HG02571 (cell line): ENCODE data around the gene WDR72.

Source experiments
- ATAC-seq: cut with Tn5 transposase; IDR thresholded peaks from one replicate; pipeline ENCODE4 v1.9.1; 2021; ENCODE audit warnings: mild to moderate bottlenecking, moderate library complexity; ENCODE audit not compliant: unreplicated experiment

WDR72 gene

DNA sequence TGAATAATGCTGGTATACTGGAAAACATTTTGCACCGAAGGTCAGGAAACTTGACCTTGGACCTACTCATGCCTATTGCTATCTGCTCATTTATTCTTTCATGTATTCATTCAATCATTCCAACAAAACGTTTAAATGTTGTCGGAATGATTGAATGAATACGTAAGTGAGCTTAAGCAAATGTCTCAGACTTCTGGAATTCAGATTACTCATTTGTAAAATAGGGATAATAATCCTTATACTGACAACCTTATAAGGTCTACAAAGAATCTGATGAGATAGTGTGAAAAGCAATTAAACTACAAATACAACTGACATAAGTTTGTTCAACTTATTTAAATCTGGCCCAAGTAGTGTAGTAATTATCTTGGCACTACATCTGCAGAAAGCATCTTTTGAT, 288.7 kb downstream of the WDR72 start:
- no peak for ATAC-seq

DNA sequence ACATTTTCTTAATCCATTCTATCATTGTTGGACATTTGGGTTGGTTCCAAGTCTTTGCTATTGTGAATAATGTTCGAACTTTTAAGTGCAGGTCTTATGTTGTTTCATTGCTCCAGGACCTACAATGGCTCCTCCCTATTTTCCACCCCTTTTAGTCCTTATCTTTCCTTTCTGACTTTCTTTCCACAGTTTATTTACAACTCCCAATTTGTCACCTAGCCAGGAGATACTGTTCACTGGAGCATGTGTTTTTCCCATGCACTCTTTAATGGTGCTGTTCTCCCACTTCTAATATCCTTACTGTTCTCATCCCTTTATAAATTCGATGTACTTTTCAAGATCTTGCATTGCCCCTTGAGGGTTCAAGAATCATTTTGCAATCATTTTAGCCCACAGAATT, 290.0 kb downstream of the WDR72 start:
- ATAC-seq = no peak
